ENCODE results near the gene AP4B1.
"Not testable (repeated sequence)": the region's sequence is repeated elsewhere in the genome, so short reads cannot be mapped to it uniquely, and the experiment has no call there.

Gene AP4B1

GRCh38 chr1:113859478-113860175 lies 45.0 kb downstream of the AP4B1 start:
- no peak for DNase-seq (ENCODE audit: extremely low read depth in 1 of 2, low read depth in 1 of 2)

GRCh38 chr1:113858982-113859381 lies 45.6 kb downstream of the AP4B1 start:
- no peak for DNase-seq (ENCODE audit: extremely low read depth in 1 of 2, low read depth in 1 of 2)

GRCh38 chr1:113858418-113858817 lies 46.2 kb downstream of the AP4B1 start:
- DNase-seq (ENCODE audit: extremely low read depth in 1 of 2, low read depth in 1 of 2), result no peak

GRCh38 chr1:113857776-113858175 lies 46.8 kb downstream of the AP4B1 start:
- DNase-seq (ENCODE audit: extremely low read depth in 1 of 2, low read depth in 1 of 2), result no peak

- DNase-seq (ENCODE audit: extremely low read depth in 1 of 2, low read depth in 1 of 2), result no peak
Measured at GRCh38 chr1:113856401-113856790, 48.2 kb downstream of the AP4B1 start.

GRCh38 chr1:113855630-113856400 lies 48.8 kb downstream of the AP4B1 start:
- DNase-seq (ENCODE audit: extremely low read depth in 1 of 2, low read depth in 1 of 2), result no peak

- no peak for DNase-seq (ENCODE audit: extremely low read depth in 1 of 2, low read depth in 1 of 2)
Measured at GRCh38 chr1:113854234-113854633, 50.4 kb downstream of the AP4B1 start.

- DNase-seq (ENCODE audit: extremely low read depth in 1 of 2, low read depth in 1 of 2), result not testable (repeated sequence)
Measured at GRCh38 chr1:113852694-113853093, 51.9 kb downstream of the AP4B1 start.

GRCh38 chr1:113850127-113850796 lies 54.3 kb downstream of the AP4B1 start:
- no peak for DNase-seq (ENCODE audit: extremely low read depth in 1 of 2, low read depth in 1 of 2)

- no peak for DNase-seq (ENCODE audit: extremely low read depth in 1 of 2, low read depth in 1 of 2)
Measured at GRCh38 chr1:113849072-113849471, 55.5 kb downstream of the AP4B1 start.

- no peak for DNase-seq (ENCODE audit: extremely low read depth in 1 of 2, low read depth in 1 of 2)
Measured at GRCh38 chr1:113846391-113847035, 58.1 kb downstream of the AP4B1 start.
